Erythroblast (primary cell): ENCODE results near the gene MADD.

ENCODE experiments used
- GATA1 ChIP-seq: IDR thresholded peaks from 2 replicates; pipeline ENCODE4 v1.6.1; 2011; ENCODE audit warnings: low read depth, mild to moderate bottlenecking, control low read depth, low read length, moderate library complexity
- POLR2A ChIP-seq: IDR thresholded peaks from 2 replicates; pipeline ENCODE4 v1.6.1; 2011; ENCODE audit warnings: mild to moderate bottlenecking, low read length

- no peak for TF ChIP-seq POLR2A
- TF ChIP-seq GATA1, result no peak
Observed at GRCh38 chr11:47241841-47242301, 28.1 kb upstream of the MADD start.
